PC-3 (cell line): Measurements from ENCODE around the gene CPT1A. TPM values are rescaled to one million over a fixed set of nuclear protein-coding genes. Genes with fewer than 3 reads are reported as not detected.

Experiments
- ATAC-seq: fragments of 200-7000 bp; cut with Tn5 transposase; 2 replicates; pipeline ENCODE4 v1.9.1; 2020; ENCODE audit warnings: mild to moderate bottlenecking, moderate library complexity
- BruUV-seq: library from RNA; stranded (reverse); fragments of 400-500 nt; replicated peaks from 2 replicates; lab custom pipeline; 2021; lab: Mats Ljungman, UMichigan
- CTCF ChIA-PET: fragments of 300-600 bp; sonication (Branson Sonifier 250); formaldehyde crosslinking; loops from one replicate; lab custom pipeline; 2022; ENCODE audit warnings: antibody characterized with exemption; lab: Charles Lee
- POLR2A ChIA-PET: fragments of 300-600 bp; sonication (Branson Sonifier 250); formaldehyde crosslinking; loops from one replicate; lab custom pipeline; 2022; ENCODE audit warnings: antibody characterized with exemption; ENCODE audit not compliant: unreplicated experiment; lab: Charles Lee
- DNase-seq: peaks from one replicate; pipeline ENCODE4 v3.0.0-alpha.2; 2015
- H2AFZ ChIP-seq: fragments of 300-600 bp; sonication (generic); 2 replicates; pipeline ENCODE4 v1.6.0; 2016; ENCODE audit warnings: antibody characterized with exemption, low read length
- H3F3A ChIP-seq: fragments of 300-600 bp; sonication (generic); one replicate; pipeline ENCODE4 v1.6.0; 2017; ENCODE audit warnings: antibody characterized with exemption, low read length, control low read depth, mild to moderate bottlenecking; ENCODE audit not compliant: unreplicated experiment
- H3K27ac ChIP-seq: fragments of 300-600 bp; sonication (generic); 2 replicates; pipeline ENCODE4 v1.5.1; 2016; ENCODE audit warnings: mild to moderate bottlenecking, low read length
- H3K27me3 ChIP-seq: fragments of 300-600 bp; sonication (generic); 2 replicates; pipeline ENCODE4 v1.6.1; 2016; ENCODE audit warnings: low read length, mixed read lengths
- H3K36me3 ChIP-seq: fragments of 300-600 bp; sonication (generic); 2 replicates; pipeline ENCODE4 v1.6.1; 2016; ENCODE audit warnings: low read depth, mixed run types, low read length, mixed read lengths
- H3K4me1 ChIP-seq: fragments of 300-600 bp; sonication (generic); 2 replicates; pipeline ENCODE4 v1.5.1; 2016; ENCODE audit warnings: low read length; ENCODE audit not compliant: insufficient read depth
- H3K4me2 ChIP-seq: fragments of 300-600 bp; sonication (generic); 2 replicates; pipeline ENCODE4 v1.6.0; 2016; ENCODE audit warnings: low read length
- H3K4me3 ChIP-seq: fragments of 300-600 bp; sonication (generic); 2 replicates; pipeline ENCODE4 v1.5.1; 2016; ENCODE audit warnings: mild to moderate bottlenecking, low read length, mixed read lengths
- H3K79me2 ChIP-seq: fragments of 300-600 bp; sonication (generic); 2 replicates; pipeline ENCODE4 v1.6.1; 2017; ENCODE audit warnings: low read length, mixed read lengths
- H3K9ac ChIP-seq: fragments of 300-600 bp; sonication (generic); 2 replicates; pipeline ENCODE4 v1.6.0; 2016; ENCODE audit warnings: mild to moderate bottlenecking, low read length
- H3K9me2 ChIP-seq: fragments of 300-600 bp; sonication (generic); replicated peaks from 2 replicates; pipeline ENCODE4 v1.6.1; 2016; ENCODE audit warnings: mixed run types, low read length, mixed read lengths
- H3K9me3 ChIP-seq: fragments of 300-600 bp; sonication (generic); 2 replicates; pipeline ENCODE4 v1.6.1; 2016; ENCODE audit warnings: low read length, mixed read lengths
- H4K20me1 ChIP-seq: fragments of 300-600 bp; sonication (generic); 2 replicates; pipeline ENCODE4 v1.6.1; 2016; ENCODE audit warnings: low read length, mixed read lengths
- CTCF ChIP-seq: fragments of 300-600 bp; sonication (generic); conservative IDR thresholded peaks from 2 replicates; pipeline ENCODE4 v1.5.1; 2017; ENCODE audit warnings: antibody characterized with exemption, low read depth, mild to moderate bottlenecking, low read length
- EZH2 ChIP-seq: fragments of 300-600 bp; sonication (generic); IDR thresholded peaks from one replicate; pipeline ENCODE4 v1.6.1; 2017; ENCODE audit warnings: antibody characterized with exemption, mild to moderate bottlenecking, low read length; ENCODE audit not compliant: unreplicated experiment
- EZH2phosphoT487 ChIP-seq: fragments of 300-600 bp; sonication (generic); IDR thresholded peaks from 2 replicates; pipeline ENCODE4 v1.6.1; 2018; ENCODE audit warnings: mild to moderate bottlenecking, antibody characterized with exemption, low read length, borderline replicate concordance
- intact Hi-C: fragments of 100-400 bp; cut with micrococcal nuclease; formaldehyde crosslinking; loops from 2 replicates; pipeline ENCODE4 v1.9.0; 2023
- total RNA-seq: library from RNA; depleted of rRNA; stranded (reverse); fragments of >200 nt; gene quantifications from 2 replicates; pipeline ENCODE4 v1.2.3, GENCODE V29; 2014

CPT1A gene
- total RNA-seq, 1 experiment from 2014 or later = 38.1 TPM

GRCh38 chr11:68784653-68785052, 57.1 kb downstream of the CPT1A start:
- no peak overlapping the region for H3K4me3 ChIP-seq
- H3K9ac ChIP-seq = no peak overlapping the region
- H3K9me2 ChIP-seq = no peaks in the 10 kb centered on the region
- H3K9me3 ChIP-seq = no peaks in the 10 kb centered on the region
- H3K79me2 ChIP-seq = no peaks in the 10 kb centered on the region
- H3F3A ChIP-seq = no peaks in the 10 kb centered on the region
- no peak for DNase-seq
- no peaks in the 10 kb centered on the region for H4K20me1 ChIP-seq
- no TSS peak for BruUV-seq
- no peaks in the 10 kb centered on the region for H3K4me1 ChIP-seq
- POLR2A ChIA-PET = no interaction called here
- peaks cover 4% of the 10 kb centered on the region for H3K36me3 ChIP-seq
- TF ChIP-seq EZH2 = no peak
- H2AFZ ChIP-seq = no peak overlapping the region
- intact Hi-C loops = no loop called here
- CTCF ChIA-PET = no interaction called here
- H3K27ac ChIP-seq = no peak overlapping the region
- H3K4me2 ChIP-seq = no peak overlapping the region
- no peak for ATAC-seq
- H3K27me3 ChIP-seq = no peaks in the 10 kb centered on the region

DNA sequence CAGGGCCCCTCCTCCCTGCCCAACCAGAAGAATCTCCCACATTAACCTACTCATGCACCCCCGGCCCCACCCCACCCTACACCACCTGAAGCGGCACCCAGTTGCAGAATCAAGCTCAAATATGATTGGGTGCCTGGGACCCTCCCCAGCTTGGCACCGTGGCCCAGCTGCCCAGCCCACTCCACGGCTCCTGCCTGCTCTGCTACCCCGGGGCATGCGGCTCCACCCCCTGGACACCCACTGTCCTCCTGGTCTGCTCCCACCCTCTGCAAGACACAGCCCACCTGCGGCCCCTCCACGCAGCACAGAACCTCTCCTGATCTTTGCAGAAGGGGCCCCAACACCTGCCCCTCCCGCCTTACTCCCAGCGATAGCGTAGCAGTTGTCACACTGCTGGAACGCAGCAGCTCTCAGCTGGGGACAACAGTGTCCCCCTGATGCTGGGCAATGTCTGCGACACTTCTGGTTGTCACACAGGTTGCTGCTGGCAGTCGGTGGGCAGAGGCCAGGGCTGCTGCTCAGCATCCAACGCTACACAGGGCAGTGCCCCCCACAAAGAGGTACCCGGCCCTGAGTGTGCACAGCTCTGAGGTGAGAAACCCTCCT, 58.4 kb downstream of the CPT1A start:
- Histone ChIP-seq H3K27ac (no peak overlapping the region), H3K4me3 (no peak overlapping the region), H3K4me2 (no peak overlapping the region), H3K9me3 (no peaks in the 10 kb centered on the region), H4K20me1 (no peaks in the 10 kb centered on the region), H3K9me2 (no peaks in the 10 kb centered on the region), H3K9ac (no peak overlapping the region), H2AFZ (no peak overlapping the region), H3K36me3 (peaks cover 4% of the 10 kb centered on the region), H3F3A (no peaks in the 10 kb centered on the region), H3K27me3 (no peaks in the 10 kb centered on the region), H3K4me1 (no peaks in the 10 kb centered on the region), H3K79me2 (no peaks in the 10 kb centered on the region)
- ChIA-PET POLR2A (no interaction called here), CTCF (no interaction called here)
- ATAC-seq (no peak), DNase-seq (no peak)
- TF ChIP-seq EZH2 (no peak), EZH2phosphoT487 (no peak), CTCF (no peak)
- intact Hi-C loops = no loop called here
- no TSS peak for BruUV-seq

DNA sequence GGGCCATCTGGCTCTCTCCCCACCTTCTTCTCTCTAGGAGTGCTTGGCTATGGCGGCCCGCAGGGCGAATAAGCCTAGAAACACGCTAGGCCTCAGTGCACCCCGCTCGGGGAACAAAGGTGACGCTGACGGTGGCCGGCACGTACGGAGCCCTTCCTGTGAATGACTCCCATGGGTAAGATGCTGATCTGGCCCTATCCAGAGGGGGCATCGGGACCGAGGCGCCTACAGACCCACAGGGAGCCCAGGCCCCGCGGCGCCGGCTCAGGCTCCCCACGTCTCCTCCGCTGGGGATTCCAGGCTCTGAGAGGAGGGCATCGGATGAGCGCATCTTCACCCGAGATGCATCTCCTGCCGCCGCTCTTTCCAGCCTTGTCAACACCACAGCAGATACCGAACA, 59.0 kb downstream of the CPT1A start:
- Histone ChIP-seq H3K4me1 (no peaks in the 10 kb centered on the region), H3K4me3 (no peak overlapping the region)

More for the DNA sequence above, 59.0 kb downstream of the CPT1A start:
- Histone ChIP-seq H4K20me1 (no peaks in the 10 kb centered on the region), H3K27me3 (no peaks in the 10 kb centered on the region), H3K9ac (no peak overlapping the region), H2AFZ (no peak overlapping the region), H3K4me2 (no peak overlapping the region), H3K79me2 (no peaks in the 10 kb centered on the region), H3K27ac (no peak overlapping the region), H3K36me3 (peaks cover 10% of the 10 kb centered on the region), H3F3A (no peaks in the 10 kb centered on the region), H3K9me2 (no peaks in the 10 kb centered on the region), H3K9me3 (no peaks in the 10 kb centered on the region)
- no peak for ATAC-seq
- BruUV-seq = no TSS peak
- CTCF ChIA-PET = no interaction called here
- DNase-seq = no peak
- TF ChIP-seq EZH2phosphoT487 = no peak
- no peak for TF ChIP-seq CTCF
- TF ChIP-seq EZH2 = no peak
- POLR2A ChIA-PET = no interaction called here
- intact Hi-C loops = no loop called here
